Fibroblast of lung (primary cell): Measurements from ENCODE around the gene EIF3D. TPM values are rescaled to one million over a fixed set of nuclear protein-coding genes. Genes with fewer than 3 reads are reported as not detected.

ENCODE experiments used
- DNase-seq, 2 donors: peaks; one replicate each; pipeline versions ENCODE4 v3.0.0 to v3.0.0-alpha.2; 2010; ENCODE audit warnings: low read depth in 2 of 2
- H2AFZ ChIP-seq: 2 replicates; pipeline ENCODE4 v1.5.1; 2012; ENCODE audit warnings: low read length, control low read depth, inconsistent platforms
- H3K27ac ChIP-seq: 2 replicates; pipeline ENCODE4 v1.5.1; 2011; ENCODE audit warnings: low read length, control low read depth; ENCODE audit not compliant: insufficient read depth
- H3K27me3 ChIP-seq: 2 replicates; pipeline ENCODE4 v1.5.1; 2011; ENCODE audit warnings: mild to moderate bottlenecking, low read length; ENCODE audit not compliant: control insufficient read depth, insufficient read depth
- H3K36me3 ChIP-seq: 2 replicates; pipeline ENCODE4 v1.5.1; 2011; ENCODE audit warnings: low read length; ENCODE audit not compliant: control insufficient read depth, insufficient read depth
- H3K4me1 ChIP-seq: 2 replicates; pipeline ENCODE4 v1.5.1; 2011; ENCODE audit warnings: low read length; ENCODE audit not compliant: control insufficient read depth, insufficient read depth; ENCODE audit errors: extremely low read depth
- H3K4me2 ChIP-seq: 2 replicates; pipeline ENCODE4 v1.5.1; 2011; ENCODE audit warnings: low read length, control low read depth; ENCODE audit not compliant: insufficient read depth; ENCODE audit errors: extremely low read depth
- H3K4me3 ChIP-seq, 4 experiments: fragments of 200-600 bp in 1 of 4; sonication (generic) in 1 of 4; replicated peaks in 1 of 4; 2 replicates each; pipeline ENCODE4 v1.5.1; 2011 to 2016; ENCODE audit warnings: low read length in 4 of 4, low read depth in 3 of 4, mild to moderate bottlenecking in 3 of 4, control low read depth in 2 of 4, inconsistent platforms in 1 of 4, mixed read lengths in 1 of 4; ENCODE audit not compliant: insufficient read depth in 1 of 4; ENCODE audit errors: control extremely low read depth in 1 of 4
- H3K79me2 ChIP-seq: 2 replicates; pipeline ENCODE4 v1.5.1; 2012; ENCODE audit warnings: mild to moderate bottlenecking, low read length, inconsistent platforms; ENCODE audit not compliant: control insufficient read depth, insufficient read depth
- H3K9ac ChIP-seq: 2 replicates; pipeline ENCODE4 v1.5.1; 2011; ENCODE audit warnings: mild to moderate bottlenecking, low read length, control low read depth; ENCODE audit not compliant: insufficient read depth
- H3K9me3 ChIP-seq: 2 replicates; pipeline ENCODE4 v1.5.1; 2012; ENCODE audit warnings: low read depth, low read length; ENCODE audit not compliant: control insufficient read depth, insufficient read depth
- H4K20me1 ChIP-seq: 2 replicates; pipeline ENCODE4 v1.5.1; 2011; ENCODE audit warnings: low read length; ENCODE audit not compliant: control insufficient read depth, insufficient read depth; ENCODE audit errors: extremely low read depth
- EZH2 ChIP-seq: IDR thresholded peaks from 2 replicates; pipeline ENCODE4 v1.5.1; 2012; ENCODE audit warnings: low read length, control low read depth, mild to moderate bottlenecking; ENCODE audit errors: missing control alignments
- polyA plus RNA-seq, 2 donors: library from polyadenylated mRNA; depleted of rRNA in 1 of 2; stranded (reverse) in 1 of 2; unstranded in 1 of 2; fragments of >200 nt; gene quantifications; 2 replicates each; pipeline ENCODE4 v1.2.1, GENCODE V29; 2011 to 2012; ENCODE audit warnings: missing spikeins in 1 of 2
- total RNA-seq: library from RNA; depleted of rRNA; stranded (reverse); fragments of >200 nt; gene quantifications from 2 replicates; pipeline ENCODE4 v1.2.1, GENCODE V29; 2014
- TF ChIP-seq, protein P1 (sequence below), 2 donors: IDR thresholded peaks in 1 of 2; conservative IDR thresholded peaks in 1 of 2; 1 replicate in 1 of 2; 2 replicates in 1 of 2; pipeline ENCODE4 v1.5.1; 2011 to 2012; ENCODE audit warnings: low read length in 2 of 2, control low read depth in 1 of 2, inconsistent platforms in 1 of 2, low read depth in 1 of 2, mild to moderate bottlenecking in 1 of 2

EIF3D gene
- total and polyA plus RNA-seq, 2 donors (not counting 1 experiment from before 2014, with no cell fraction given): 267 to 306 TPM

GRCh38 chr22:36541831-36542411 is 13.0 kb upstream of the EIF3D start:
- DNase-seq: peak; percentile 70 to 97
- peak overlapping the region; percentile 37 for H3K4me2 ChIP-seq
- no peak overlapping the region for H3K9ac ChIP-seq
- peak overlapping the region; percentile 16 for H2AFZ ChIP-seq
- H3K79me2 ChIP-seq: no peaks in the 10 kb centered on the region
- H3K27ac ChIP-seq: peak overlapping the region; percentile 64
- H3K36me3 ChIP-seq: no peaks in the 10 kb centered on the region
- peaks cover 5% of the 10 kb centered on the region for H3K4me1 ChIP-seq
- H3K4me3 ChIP-seq: no peak overlapping the region
- no peaks in the 10 kb centered on the region for H3K9me3 ChIP-seq
- H4K20me1 ChIP-seq: no peaks in the 10 kb centered on the region
- H3K27me3 ChIP-seq: peaks cover 2% of the 10 kb centered on the region
- TF ChIP-seq, protein P1, sequence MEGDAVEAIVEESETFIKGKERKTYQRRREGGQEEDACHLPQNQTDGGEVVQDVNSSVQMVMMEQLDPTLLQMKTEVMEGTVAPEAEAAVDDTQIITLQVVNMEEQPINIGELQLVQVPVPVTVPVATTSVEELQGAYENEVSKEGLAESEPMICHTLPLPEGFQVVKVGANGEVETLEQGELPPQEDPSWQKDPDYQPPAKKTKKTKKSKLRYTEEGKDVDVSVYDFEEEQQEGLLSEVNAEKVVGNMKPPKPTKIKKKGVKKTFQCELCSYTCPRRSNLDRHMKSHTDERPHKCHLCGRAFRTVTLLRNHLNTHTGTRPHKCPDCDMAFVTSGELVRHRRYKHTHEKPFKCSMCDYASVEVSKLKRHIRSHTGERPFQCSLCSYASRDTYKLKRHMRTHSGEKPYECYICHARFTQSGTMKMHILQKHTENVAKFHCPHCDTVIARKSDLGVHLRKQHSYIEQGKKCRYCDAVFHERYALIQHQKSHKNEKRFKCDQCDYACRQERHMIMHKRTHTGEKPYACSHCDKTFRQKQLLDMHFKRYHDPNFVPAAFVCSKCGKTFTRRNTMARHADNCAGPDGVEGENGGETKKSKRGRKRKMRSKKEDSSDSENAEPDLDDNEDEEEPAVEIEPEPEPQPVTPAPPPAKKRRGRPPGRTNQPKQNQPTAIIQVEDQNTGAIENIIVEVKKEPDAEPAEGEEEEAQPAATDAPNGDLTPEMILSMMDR (conservative IDR thresholded peaks at IDR 0.05 in 1 of 2, IDR thresholded peaks at IDR 0.05 in 1 of 2; ENCODE audit: low read depth in 1 of 2, low read length in 2 of 2): no peak
- TF ChIP-seq EZH2: no peak

DNA sequence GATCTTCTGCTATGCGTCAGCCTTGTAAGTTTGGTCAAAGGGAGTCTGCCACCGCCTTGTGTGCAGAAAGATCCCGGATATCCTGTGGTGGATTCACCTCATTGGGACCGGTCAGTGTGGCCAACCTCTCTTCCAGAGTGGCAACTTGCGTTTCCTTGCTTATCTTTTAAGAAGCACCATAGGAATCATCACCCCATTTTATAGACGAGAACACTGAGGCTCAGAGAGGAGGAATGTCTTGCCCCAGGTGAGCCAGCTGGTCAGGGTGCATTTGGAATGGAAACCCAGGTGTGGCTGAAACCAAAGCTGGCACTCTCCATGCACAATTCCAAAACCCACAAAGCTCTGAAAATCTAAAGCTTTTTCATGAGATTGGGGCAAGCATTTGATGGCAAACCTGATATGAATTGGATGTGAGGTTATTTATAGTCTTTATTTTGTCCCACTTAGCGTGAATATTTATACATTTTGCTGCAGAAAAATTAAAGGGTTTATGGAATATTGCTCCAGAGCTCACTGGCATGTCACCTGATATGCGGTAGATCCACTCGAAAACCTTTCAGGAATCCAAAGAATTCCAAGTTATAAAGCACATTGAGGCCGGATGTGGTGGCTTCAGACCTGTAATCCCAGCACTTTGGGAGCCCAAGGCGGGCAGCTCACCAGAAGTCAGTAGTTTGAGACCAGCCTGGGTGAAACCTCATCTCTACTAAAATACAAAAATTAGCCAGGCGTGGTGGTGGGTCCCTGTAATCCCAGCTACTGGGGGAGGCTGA is 12.1 kb upstream of the EIF3D start:
- Histone ChIP-seq H3K9me3 (no peaks in the 10 kb centered on the region), H3K4me1 (peaks cover 4% of the 10 kb centered on the region), H3K36me3 (no peaks in the 10 kb centered on the region), H3K9ac (no peak overlapping the region), H3K27me3 (peaks cover 8% of the 10 kb centered on the region), H3K4me3 (no peak overlapping the region), H2AFZ (no peak overlapping the region), H3K4me2 (no peak overlapping the region), H3K27ac (no peak overlapping the region), H4K20me1 (no peaks in the 10 kb centered on the region), H3K79me2 (no peaks in the 10 kb centered on the region)
- peak in 1 of 2 donors; percentile 69 for DNase-seq
- TF ChIP-seq EZH2: no peak
- TF ChIP-seq, protein P1 (conservative IDR thresholded peaks at IDR 0.05 in 1 of 2, IDR thresholded peaks at IDR 0.05 in 1 of 2; ENCODE audit: low read depth in 1 of 2, low read length in 2 of 2): no peak

GRCh38 chr22:36538529-36538928 is 9.6 kb upstream of the EIF3D start:
- TF ChIP-seq, protein P1 (conservative IDR thresholded peaks at IDR 0.05 in 1 of 2, IDR thresholded peaks at IDR 0.05 in 1 of 2; ENCODE audit: low read depth in 1 of 2, low read length in 2 of 2): no peak
- no peak for TF ChIP-seq EZH2
- no peak overlapping the region for H2AFZ ChIP-seq
- DNase-seq: no peak

More at GRCh38 chr22:36538529-36538928, 9.6 kb upstream of the EIF3D start:
- H3K27me3 ChIP-seq: peaks cover 8% of the 10 kb centered on the region
- H3K9ac ChIP-seq: no peak overlapping the region
- no peaks in the 10 kb centered on the region for H3K79me2 ChIP-seq
- H3K27ac ChIP-seq: no peak overlapping the region
- peaks cover 4% of the 10 kb centered on the region for H3K4me1 ChIP-seq
- H4K20me1 ChIP-seq: no peaks in the 10 kb centered on the region
- H3K4me2 ChIP-seq: no peak overlapping the region
- no peaks in the 10 kb centered on the region for H3K9me3 ChIP-seq
- H3K4me3 ChIP-seq: no peak overlapping the region
- H3K36me3 ChIP-seq: no peaks in the 10 kb centered on the region
